ENCODE results near the gene TRRAP. TPM values are rescaled to one million over a fixed set of nuclear protein-coding genes. Genes with fewer than 3 reads are reported as not detected.

The TRRAP gene
- total and polyA plus RNA-seq, 2 experiments from 2014 or later = 14.9 to 58.7 TPM

GRCh38 chr7:98887038-98887437, 8.7 kb downstream of the TRRAP start:
- Histone ChIP-seq H4K20me1 (replicated peaks; ENCODE audit: insufficient read depth) (peaks cover 13% of the 10 kb centered on the region), H3K27me3 (ENCODE audit: insufficient read depth) (no peaks in the 10 kb centered on the region), H3K4me1 (ENCODE audit: insufficient read depth) (no peaks in the 10 kb centered on the region), H3K4me2 (no peak overlapping the region), H2AFZ (no peak overlapping the region), H3F3A (replicated peaks; ENCODE audit: low read depth) (no peaks in the 10 kb centered on the region), H3K36me3 (ENCODE audit: insufficient read depth) (peaks cover 25% of the 10 kb centered on the region), H3K27ac (ENCODE audit: low read depth) (no peak overlapping the region), H3K79me2 (replicated peaks; ENCODE audit: insufficient read depth) (peaks cover 17% of the 10 kb centered on the region), H3K4me3 (no peak overlapping the region), H3K9me2 (ENCODE audit: insufficient read depth) (no peaks in the 10 kb centered on the region)
- TF ChIP-seq ZNF462 (CRISPR knock-in tag; IDR thresholded peaks at IDR 0.05) (no peak), CTCF (conservative IDR thresholded peaks at IDR 0.05; ENCODE audit: low read depth in 2 of 2) (no peak), ZNF331 (CRISPR knock-in tag; IDR thresholded peaks at IDR 0.05; ENCODE audit: low read depth) (no peak), ETS1 (IDR thresholded peaks at IDR 0.05) (no peak), REST (IDR thresholded peaks at IDR 0.05; ENCODE audit: unreplicated experiment) (no peak), POLR2AphosphoS5 (IDR thresholded peaks at IDR 0.05; ENCODE audit: low read depth) (no peak), STAT1 (IDR thresholded peaks at IDR 0.05; ENCODE audit: unreplicated experiment) (no peak), NANOG (IDR thresholded peaks at IDR 0.05; ENCODE audit: borderline replicate concordance) (no peak), CREB1 (CRISPR knock-in tag; IDR thresholded peaks at IDR 0.05; ENCODE audit: low read depth) (no peak), EZH2 (IDR thresholded peaks at IDR 0.05; ENCODE audit: low read depth, unreplicated experiment) (no peak), EZH2phosphoT487 (IDR thresholded peaks at IDR 0.05; ENCODE audit: unreplicated experiment) (no peak), ZNF114 (CRISPR knock-in tag; IDR thresholded peaks at IDR 0.05) (no peak), JUNB (IDR thresholded peaks at IDR 0.05; ENCODE audit: unreplicated experiment) (no peak)
- ATAC-seq (no peak), DNase-seq (ENCODE audit: low spot score) (no peak)
- no peak overlapping the region for H3K4me3 Mint-ChIP-seq
- no peaks in the 10 kb centered on the region for H3K9me3 Mint-ChIP-seq
- no peak overlapping the region for H3K27ac Mint-ChIP-seq
- no peaks in the 10 kb centered on the region for H3K4me1 Mint-ChIP-seq
- H3K36me3 Mint-ChIP-seq (ENCODE audit: low read depth) = peaks cover 69% of the 10 kb centered on the region
- H3K27me3 Mint-ChIP-seq (ENCODE audit: insufficient read depth, low read depth, poor library complexity) = no peaks in the 10 kb centered on the region

Data from GM23338 (cell line).